HEK293T (cell line): Measurements from ENCODE around the gene PEX3.

Source experiments
- BHLHE40 ChIP-seq: fragments of 450-650 bp; IDR thresholded peaks from 2 replicates; pipeline ENCODE4 v1.6.1; 2016; ENCODE audit warnings: mild to moderate bottlenecking, moderate library complexity, borderline replicate concordance
- CTBP1 ChIP-seq: fragments of 450-650 bp; IDR thresholded peaks from 2 replicates; pipeline ENCODE4 v1.6.1; 2016; ENCODE audit warnings: borderline replicate concordance
- ELF4 ChIP-seq: fragments of 450-650 bp; IDR thresholded peaks from 2 replicates; pipeline ENCODE4 v1.6.1; 2017; ENCODE audit warnings: antibody characterized with exemption
- FOXA1 ChIP-seq: fragments of 450-650 bp; IDR thresholded peaks from 2 replicates; pipeline ENCODE4 v1.6.1; 2016; ENCODE audit warnings: mild to moderate bottlenecking
- FOXK2 ChIP-seq: fragments of 450-650 bp; IDR thresholded peaks from 2 replicates; pipeline ENCODE4 v1.6.1; 2016; ENCODE audit warnings: mild to moderate bottlenecking
- FOXM1 ChIP-seq: fragments of 450-650 bp; IDR thresholded peaks from 2 replicates; pipeline ENCODE4 v1.6.1; 2017; ENCODE audit warnings: mild to moderate bottlenecking, borderline replicate concordance
- HDGF ChIP-seq: fragments of 450-650 bp; IDR thresholded peaks from 2 replicates; pipeline ENCODE4 v1.6.1; 2017; ENCODE audit warnings: antibody characterized with exemption, borderline replicate concordance
- PKNOX1 ChIP-seq: fragments of 450-650 bp; IDR thresholded peaks from 2 replicates; pipeline ENCODE4 v1.6.1; 2016
- SP1 ChIP-seq: fragments of 450-650 bp; IDR thresholded peaks from 2 replicates; pipeline ENCODE4 v1.6.1; 2017
- SUZ12 ChIP-seq: fragments of 450-650 bp; IDR thresholded peaks from 2 replicates; pipeline ENCODE4 v1.6.1; 2016; ENCODE audit warnings: mild to moderate bottlenecking
- TARDBP ChIP-seq: fragments of 450-650 bp; IDR thresholded peaks from 2 replicates; pipeline ENCODE4 v1.6.1; 2016

- TF ChIP-seq BHLHE40 (no peak), FOXM1 (no peak), ELF4 (no peak), FOXK2 (no peak), FOXA1 (no peak), HDGF (no peak), CTBP1 (no peak), SP1 (no peak), TARDBP (no peak), PKNOX1 (no peak), SUZ12 (no peak)
These were observed 46.4 kb downstream of the PEX3 start for GRCh38 chr6:143496974-143497373.
